Omental fat pad (tissue), 4 donors: ENCODE results near the gene TFCP2L1. TPM values are rescaled to one million over a fixed set of nuclear protein-coding genes. Genes with fewer than 3 reads are reported as not detected.
"Not testable (repeated sequence)": the region's sequence is repeated elsewhere in the genome, so short reads cannot be mapped to it uniquely, and the experiment has no call there.

Experiments
- ATAC-seq: fragments of 150-250 bp; one replicate; pipeline ENCODE4 v1.9.1; 2016; ENCODE audit warnings: mild to moderate bottlenecking, moderate library complexity; ENCODE audit not compliant: low FRiP score
- DNase-seq: peaks from one replicate; pipeline ENCODE4 v3.0.0-alpha.2; 2019; ENCODE audit warnings: low spot score
- CTCF ChIP-seq, 3 donors: fragments of 450-650 bp; IDR thresholded peaks; one replicate each; pipeline ENCODE4 v1.5.1; 2016 to 2017; ENCODE audit warnings: antibody characterized with exemption in 3 of 3, mild to moderate bottlenecking in 3 of 3, moderate library complexity in 2 of 3
- total RNA-seq, 4 donors: library from RNA; depleted of rRNA; stranded (reverse); fragments of >200 nt; gene quantifications; one replicate each; pipeline ENCODE4 v1.1.0, GENCODE V29; 2016

Gene TFCP2L1
- total RNA-seq = 1 to 10 TPM; 2.0 to 5.8 (median 3.6) TPM

- no peak for TF ChIP-seq CTCF (IDR thresholded peaks at IDR 0.05)
- ATAC-seq = peak; percentile 51
- DNase-seq = no peak
Measured at GRCh38 chr2:121284463-121285449, at the start of gene TFCP2L1. TFCP2L1 (minus strand) TSS chr2:121285202; CDS start chr2:121285109, 93 bp downstream.

- DNase-seq (no peak), ATAC-seq (no peak)
- no peak for TF ChIP-seq CTCF (IDR thresholded peaks at IDR 0.05)
Measured at GRCh38 chr2:121333834-121334558, 49.0 kb upstream of the TFCP2L1 start.

GRCh38 chr2:121333231-121333630 lies 48.2 kb upstream of the TFCP2L1 start:
- DNase-seq = no peak
- no peak for TF ChIP-seq CTCF (IDR thresholded peaks at IDR 0.05)

GRCh38 chr2:121331324-121331723 lies 46.3 kb upstream of the TFCP2L1 start:
- ATAC-seq, DNase-seq: not testable (repeated sequence)

More at GRCh38 chr2:121333231-121333630, 48.2 kb upstream of the TFCP2L1 start:
- no peak for ATAC-seq

GRCh38 chr2:121330921-121331320 lies 45.9 kb upstream of the TFCP2L1 start:
- ATAC-seq (no peak), DNase-seq (no peak)
- no peak for TF ChIP-seq CTCF (IDR thresholded peaks at IDR 0.05)

GRCh38 chr2:121329786-121330185 lies 44.8 kb upstream of the TFCP2L1 start:
- no peak for TF ChIP-seq CTCF (IDR thresholded peaks at IDR 0.05)
- ATAC-seq (no peak), DNase-seq (no peak)

- TF ChIP-seq CTCF (IDR thresholded peaks at IDR 0.05) = no peak
- DNase-seq = no peak
- no peak for ATAC-seq
Measured at GRCh38 chr2:121326628-121327027, 41.6 kb upstream of the TFCP2L1 start.
